ENCODE measurements around the gene CCDC7.

GRCh38 chr10:32854435-32854834, 408.5 kb downstream of the CCDC7 start:
- TF ChIP-seq, protein P1, sequence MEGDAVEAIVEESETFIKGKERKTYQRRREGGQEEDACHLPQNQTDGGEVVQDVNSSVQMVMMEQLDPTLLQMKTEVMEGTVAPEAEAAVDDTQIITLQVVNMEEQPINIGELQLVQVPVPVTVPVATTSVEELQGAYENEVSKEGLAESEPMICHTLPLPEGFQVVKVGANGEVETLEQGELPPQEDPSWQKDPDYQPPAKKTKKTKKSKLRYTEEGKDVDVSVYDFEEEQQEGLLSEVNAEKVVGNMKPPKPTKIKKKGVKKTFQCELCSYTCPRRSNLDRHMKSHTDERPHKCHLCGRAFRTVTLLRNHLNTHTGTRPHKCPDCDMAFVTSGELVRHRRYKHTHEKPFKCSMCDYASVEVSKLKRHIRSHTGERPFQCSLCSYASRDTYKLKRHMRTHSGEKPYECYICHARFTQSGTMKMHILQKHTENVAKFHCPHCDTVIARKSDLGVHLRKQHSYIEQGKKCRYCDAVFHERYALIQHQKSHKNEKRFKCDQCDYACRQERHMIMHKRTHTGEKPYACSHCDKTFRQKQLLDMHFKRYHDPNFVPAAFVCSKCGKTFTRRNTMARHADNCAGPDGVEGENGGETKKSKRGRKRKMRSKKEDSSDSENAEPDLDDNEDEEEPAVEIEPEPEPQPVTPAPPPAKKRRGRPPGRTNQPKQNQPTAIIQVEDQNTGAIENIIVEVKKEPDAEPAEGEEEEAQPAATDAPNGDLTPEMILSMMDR (IDR thresholded peaks at IDR 0.05; ENCODE audit: insufficient read depth, low read length): no peak
- TF ChIP-seq POLR2AphosphoS5 (IDR thresholded peaks at IDR 0.05; ENCODE audit: low read depth): no peak
- TF ChIP-seq, protein P2, sequence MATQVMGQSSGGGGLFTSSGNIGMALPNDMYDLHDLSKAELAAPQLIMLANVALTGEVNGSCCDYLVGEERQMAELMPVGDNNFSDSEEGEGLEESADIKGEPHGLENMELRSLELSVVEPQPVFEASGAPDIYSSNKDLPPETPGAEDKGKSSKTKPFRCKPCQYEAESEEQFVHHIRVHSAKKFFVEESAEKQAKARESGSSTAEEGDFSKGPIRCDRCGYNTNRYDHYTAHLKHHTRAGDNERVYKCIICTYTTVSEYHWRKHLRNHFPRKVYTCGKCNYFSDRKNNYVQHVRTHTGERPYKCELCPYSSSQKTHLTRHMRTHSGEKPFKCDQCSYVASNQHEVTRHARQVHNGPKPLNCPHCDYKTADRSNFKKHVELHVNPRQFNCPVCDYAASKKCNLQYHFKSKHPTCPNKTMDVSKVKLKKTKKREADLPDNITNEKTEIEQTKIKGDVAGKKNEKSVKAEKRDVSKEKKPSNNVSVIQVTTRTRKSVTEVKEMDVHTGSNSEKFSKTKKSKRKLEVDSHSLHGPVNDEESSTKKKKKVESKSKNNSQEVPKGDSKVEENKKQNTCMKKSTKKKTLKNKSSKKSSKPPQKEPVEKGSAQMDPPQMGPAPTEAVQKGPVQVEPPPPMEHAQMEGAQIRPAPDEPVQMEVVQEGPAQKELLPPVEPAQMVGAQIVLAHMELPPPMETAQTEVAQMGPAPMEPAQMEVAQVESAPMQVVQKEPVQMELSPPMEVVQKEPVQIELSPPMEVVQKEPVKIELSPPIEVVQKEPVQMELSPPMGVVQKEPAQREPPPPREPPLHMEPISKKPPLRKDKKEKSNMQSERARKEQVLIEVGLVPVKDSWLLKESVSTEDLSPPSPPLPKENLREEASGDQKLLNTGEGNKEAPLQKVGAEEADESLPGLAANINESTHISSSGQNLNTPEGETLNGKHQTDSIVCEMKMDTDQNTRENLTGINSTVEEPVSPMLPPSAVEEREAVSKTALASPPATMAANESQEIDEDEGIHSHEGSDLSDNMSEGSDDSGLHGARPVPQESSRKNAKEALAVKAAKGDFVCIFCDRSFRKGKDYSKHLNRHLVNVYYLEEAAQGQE (IDR thresholded peaks at IDR 0.05; ENCODE audit: insufficient replicate concordance, low read depth): no peak
